ENCODE measurements around the gene KIF26A.

The KIF26A gene

DNA sequence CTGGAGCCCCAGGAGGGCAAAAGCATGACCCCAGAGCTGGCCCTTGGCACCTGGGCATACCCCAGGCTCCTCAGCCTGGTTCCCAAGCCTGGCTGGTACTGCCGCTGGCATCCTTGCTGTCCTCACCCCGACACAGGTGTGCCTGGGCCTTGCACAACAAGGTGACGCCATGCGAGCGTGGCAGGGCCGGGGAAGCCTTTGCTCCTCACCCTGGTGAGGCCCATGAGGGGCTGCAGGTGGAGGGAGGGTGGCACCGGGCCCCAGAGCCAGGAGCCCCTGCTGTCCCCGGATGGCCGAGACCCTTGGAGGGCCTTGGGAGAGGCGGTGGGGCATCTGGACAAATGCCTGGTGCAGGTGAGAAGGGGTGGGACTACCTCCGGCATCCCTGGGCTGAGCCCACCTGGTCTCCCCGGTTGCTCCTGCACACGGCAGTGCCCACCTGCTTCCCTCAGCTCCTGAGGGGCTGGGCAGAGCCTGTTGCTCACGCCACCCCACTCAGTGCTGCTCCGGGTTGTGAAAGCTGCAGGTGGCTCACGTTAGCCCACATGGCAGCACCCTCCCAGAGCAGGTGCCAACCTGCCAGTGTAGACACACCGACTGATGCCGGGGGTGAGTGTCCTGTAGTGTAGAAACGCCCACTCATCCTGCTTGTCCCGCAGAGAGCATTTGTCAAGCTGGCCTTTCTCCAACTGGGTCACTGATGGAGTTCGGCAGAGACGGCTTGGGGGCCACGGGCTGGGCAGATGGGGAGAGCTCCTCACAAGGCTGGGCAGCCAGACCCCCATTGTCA is 24.6 kb upstream of the KIF26A start:
- DNase-seq, result no peak

DNA sequence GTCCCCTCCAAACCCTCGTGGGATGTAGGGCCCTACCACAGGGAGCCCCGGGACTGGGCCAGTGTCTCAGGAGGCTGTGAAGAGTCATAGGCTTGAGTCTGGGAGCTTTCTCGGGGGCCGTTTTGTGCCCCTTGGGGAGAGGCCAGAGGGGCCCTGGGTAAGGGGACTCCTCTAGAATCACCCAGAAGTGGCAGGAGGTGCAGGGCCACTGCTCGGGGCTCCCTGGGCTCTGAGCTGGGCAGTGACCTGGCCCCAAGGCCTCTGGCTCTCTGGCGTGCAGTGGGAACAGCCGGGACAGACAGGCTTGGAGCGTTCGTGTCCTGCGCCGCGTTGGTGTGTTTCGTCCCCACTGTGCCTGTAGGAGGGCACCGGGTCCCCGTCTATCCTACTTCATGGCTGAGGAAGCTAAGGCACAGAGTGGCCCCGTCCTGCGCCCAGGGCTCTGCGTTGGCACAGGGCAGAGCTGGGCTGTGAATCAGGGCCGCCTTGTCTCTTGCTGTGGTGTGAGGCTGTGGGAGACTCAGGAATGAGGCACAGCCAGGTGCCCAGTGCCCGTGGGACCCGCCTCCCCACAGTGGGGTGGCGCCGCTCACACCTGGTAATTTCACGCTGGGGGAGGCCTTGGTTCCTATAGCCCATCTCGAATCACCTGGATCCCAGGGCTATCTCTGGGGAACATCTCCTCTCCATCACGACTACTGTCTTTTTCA is 23.8 kb upstream of the KIF26A start:
- no peak for DNase-seq

DNA sequence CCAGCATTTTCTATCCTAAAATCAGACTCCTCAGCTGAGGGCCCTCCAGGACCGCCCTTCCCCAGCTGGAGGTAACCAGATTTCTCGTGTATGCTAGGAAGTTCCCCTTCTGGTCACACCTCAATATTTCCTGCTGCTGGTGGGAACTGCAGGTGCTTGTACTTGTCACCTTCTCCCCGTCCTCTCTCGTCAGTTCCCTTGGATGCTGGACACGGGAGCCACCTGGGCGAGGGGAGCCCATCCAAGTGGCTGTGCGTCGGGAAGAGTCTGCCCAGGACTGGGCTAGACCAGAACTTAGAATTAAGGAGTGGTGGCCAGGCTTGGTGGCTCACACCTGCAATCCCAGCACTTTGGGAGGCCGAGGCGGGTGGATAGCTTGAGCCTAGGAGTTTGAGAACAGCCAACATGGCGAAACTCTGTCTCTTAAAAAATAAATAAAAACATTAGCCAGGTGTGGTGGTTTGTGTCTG is 23.2 kb upstream of the KIF26A start:
- no peak for DNase-seq

DNA sequence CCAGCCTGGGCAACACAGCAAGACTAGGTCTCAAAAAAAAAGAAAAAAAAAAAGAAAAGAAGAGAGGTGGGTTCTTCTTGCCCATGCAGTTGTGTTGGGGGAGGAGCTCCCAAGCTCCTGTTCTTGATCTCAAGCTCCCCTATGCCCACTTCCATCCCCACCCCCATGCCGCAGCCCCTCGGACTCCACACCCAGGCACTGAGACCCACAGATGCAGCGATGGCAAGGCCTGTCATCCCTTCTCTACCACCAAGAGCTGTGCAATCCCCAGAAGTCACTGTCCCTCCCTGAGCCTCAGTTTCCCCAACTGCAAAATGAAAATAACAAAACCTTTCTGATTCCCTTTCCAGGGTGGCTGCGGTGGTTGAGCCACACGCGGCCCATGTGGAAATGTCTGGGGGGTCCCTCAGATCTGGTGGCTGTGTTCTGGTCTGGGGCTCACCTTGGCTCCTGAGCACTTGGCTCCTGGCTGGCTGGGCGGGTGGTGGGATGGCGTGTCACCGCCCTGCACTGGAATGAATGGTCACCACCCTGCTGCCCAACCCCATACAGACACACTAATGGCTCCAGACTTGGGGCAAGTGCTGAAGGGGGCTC is 22.6 kb upstream of the KIF26A start:
- no peak for DNase-seq

DNA sequence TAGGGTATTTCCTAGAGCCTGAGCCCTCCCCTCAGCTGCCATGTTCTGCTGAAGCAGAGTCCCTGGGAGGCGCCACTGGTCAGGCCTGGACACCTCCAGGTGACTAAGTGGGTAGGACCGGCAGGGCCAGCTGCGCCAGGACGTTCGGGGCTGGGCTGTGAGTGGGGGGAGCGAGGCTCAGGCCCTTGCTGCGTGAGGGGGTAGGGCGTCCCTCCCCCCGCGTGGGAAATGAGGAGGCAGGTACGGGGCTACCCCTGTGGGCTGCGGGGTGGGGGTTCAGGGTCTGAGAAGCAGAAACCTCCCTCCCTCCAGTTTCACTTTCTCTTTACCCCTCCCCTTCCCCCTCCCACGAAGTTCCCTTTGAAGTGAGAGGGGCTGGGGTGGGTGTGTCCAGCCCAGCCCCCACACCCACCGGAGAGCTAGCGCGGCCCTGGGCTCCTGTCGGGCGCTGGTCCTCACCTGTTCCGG is 22.1 kb upstream of the KIF26A start:
- no peak for DNase-seq

DNA sequence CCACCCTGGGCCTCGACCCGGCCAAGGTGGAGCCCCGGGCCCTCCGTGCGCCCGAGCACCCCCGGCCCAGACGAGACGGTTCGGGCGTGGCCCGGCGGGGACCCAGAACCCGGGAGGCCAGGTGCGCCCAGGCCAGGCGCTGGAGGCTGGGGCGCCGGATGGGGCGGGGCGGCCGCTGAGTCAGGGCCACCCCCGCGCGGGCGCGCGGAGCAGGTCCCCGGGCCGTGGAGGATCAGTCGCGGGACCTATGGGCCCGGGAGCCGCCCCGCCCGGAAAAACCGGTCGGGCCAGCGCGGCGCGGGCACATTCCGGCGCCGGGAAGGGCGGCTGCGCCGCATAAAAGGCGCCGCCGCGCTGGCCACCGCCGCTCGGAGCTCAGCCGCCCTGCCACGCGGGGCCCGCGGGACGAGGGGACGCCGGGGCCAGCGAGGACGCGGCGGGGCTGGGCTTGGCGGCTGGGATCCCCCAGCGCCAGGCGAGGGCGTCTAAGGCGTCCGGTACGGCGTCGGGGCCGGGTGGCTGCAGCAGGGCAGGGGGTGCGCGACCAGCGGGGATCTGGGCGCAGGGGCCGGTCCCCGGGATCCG is 21.5 kb upstream of the KIF26A start:
- no peak for DNase-seq

DNA sequence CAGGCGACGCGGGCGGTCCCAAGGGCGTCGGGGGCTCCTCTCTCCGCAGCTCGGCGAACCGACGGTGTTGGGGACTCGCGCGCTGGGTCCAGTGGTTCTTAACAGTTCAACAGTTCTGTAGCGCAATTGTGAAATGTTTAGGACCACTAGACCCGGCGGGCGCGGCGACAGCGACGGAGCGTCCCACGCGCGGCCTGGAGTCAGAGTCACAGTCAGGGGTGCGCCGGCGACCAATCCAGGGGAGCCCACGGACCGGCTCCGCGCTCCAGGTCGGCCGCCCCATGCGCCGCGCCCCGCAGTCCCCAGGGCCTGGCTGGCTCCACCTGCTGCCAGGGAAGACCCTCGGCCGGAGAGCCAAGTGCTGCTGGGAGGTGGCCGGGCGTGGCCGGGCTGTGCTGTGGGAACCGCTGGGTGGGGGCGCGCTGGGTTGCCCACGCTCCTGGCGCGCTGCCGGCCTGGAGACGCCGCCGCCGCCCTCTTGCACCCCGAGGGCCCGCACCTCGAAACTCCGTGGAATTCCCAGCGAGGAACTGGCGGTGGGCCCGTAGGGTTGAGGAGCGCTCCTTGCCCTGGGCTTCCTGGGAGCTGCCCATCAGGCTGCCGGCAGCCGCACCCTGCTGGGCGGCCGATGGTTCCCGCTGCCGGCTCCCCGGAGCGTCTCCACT is 20.9 kb upstream of the KIF26A start:
- DNase-seq, result no peak

DNA sequence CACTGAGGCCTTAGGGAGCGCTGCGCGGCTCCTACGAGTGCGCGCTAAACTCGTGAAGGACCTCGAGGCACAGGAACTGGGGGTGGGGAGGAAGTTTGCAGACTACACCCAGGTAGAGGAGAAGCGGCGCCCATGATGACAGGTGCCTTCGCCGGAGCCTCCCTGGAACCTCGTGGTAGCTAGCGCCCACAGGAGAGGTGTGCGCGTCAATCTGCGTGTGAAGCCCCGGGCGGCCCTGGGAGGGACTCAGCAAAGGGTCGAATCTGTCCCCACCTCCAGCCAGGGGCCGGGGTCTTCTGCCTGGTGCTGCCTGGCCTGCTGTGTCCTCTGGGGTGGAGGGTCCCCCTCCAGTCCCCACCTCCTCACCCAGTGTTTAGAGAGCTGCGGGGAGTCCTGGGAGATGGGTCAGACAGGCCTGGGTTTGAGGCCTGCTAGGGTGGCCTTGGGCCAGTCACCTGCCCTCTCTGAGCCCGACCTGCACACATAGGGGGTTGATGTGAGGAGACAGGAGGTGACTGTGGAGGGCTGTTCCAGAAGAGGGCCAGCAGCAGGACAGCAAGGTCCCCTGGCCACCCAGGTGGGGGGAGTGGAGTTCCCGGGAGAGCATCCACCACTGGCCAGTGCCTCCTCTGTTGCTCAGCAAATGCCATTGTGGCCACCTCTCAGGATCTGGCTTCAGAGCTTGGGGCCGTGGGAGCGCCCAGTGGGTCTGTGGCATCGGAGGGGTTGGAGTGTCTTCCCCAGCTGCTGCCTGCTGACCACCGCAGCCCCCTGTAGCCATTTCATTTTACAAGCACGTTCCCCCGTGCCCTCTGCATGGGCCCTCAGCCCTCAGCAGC is 20.2 kb upstream of the KIF26A start:
- DNase-seq, result no peak

DNA sequence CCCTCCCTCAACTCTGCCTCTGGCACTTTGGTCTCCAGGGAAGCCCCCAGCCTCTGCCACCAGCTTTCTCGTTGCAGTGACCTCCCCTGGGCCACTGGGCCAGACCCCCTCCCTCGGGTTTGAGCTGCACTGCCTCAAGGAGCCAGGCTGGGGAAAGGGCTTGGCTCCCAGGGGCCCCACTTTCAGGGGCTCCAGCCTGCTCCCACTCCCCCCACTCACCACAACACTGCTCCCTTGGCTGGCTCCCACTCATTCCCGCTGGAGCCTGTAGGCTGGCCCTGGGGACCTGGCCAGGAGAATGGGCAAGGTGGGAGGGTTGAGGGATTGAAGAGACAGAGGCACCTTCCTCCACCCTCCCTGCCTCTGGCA is 19.3 kb upstream of the KIF26A start:
- no peak for DNase-seq

DNA sequence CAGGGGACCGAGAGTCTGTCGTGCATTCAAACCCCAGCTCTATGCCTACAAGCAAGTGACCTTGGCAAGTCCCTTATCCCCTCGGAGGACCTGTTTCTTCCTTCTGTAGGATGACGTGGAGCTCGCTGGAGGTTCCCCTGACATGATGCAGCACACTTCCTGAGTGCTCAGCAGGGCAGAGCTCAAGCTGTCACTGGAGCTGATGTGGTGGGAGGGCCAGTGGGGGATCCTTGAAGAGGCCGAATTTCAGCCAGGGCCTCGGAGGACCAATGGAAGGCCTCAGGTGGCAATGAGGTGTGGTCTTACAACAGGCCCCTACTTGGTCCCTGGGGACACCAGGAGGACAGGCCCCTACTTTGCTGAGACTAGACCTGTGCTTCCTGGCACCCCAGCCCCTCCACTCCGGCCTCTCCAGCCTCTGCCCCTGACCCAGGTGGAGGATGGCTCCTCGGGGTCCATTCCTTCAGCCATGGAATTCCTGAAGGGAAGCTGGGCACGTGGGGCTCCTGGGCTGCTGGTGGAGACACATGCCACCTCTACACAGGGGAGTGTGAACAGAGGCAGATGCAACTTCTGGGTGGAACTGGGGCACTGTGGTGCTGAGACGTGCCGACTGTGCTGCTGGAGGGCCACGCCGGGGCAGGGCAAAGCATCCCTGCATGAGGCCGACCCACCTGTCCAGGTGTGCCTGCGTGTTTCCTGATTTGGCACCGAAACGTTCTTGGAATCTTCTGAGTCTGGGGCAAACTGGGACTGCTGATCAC is 18.7 kb upstream of the KIF26A start:
- DNase-seq, result no peak

DNA sequence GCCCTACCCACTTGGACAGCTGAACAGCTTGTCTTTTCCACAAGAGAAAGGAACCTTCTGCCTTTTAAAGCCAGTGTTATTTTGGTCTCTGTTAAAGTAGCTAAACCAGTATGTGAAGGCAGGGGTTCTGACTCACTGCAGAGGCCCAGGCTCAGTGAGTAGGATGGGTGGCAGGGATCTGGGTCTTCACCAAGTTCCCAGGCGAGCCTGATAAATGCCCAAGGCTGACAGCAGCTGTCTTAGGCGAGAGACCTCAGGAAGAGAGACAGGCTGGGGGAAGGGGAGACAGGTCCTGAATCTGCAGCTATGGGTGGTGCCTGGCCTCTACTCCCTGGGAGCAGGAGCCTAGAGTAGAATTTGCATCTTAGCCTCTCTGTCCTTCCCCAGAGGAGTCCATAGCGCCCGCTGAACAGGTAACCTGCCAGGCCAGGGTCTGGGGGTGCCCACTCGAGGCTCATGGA is 18.1 kb upstream of the KIF26A start:
- no peak for DNase-seq

DNA sequence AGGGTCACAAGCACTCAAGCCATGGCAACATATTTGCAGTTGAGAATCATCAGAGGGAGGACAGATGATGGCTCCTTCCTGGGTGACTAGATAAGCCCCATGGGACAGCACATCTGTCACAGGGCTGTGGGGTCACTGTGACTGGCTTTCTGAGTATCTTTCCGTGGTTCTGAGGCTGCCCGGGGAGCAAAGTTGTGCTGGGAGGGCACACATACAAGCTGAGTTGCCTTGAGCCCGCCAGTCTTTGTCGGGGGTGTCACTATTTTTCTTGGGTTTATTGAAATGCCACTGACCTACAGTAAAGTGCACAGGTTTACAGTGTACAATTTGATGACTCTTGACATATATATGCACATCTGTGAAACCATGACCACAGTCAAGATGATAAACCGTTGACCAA is 17.2 kb upstream of the KIF26A start:
- no peak for DNase-seq

DNA sequence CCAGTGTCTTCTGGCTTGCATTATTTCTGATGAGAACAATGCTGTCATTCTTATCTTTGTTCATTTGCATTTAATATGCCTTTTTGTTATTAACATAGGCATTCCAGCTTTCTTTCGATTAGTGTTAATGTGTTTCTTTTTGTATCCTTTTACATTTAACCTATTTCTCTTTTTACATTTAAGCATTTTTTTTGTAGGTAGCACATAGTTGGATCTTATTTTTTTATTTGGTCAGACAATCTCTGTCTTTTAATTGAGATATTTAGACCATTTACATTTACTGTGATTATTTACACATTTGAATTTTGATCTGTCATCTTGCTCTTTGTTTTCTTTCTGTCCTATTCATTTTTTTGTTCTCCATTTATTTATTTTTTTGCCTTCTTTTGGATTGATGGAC is 14.5 kb upstream of the KIF26A start:
- DNase-seq, result no peak

DNA sequence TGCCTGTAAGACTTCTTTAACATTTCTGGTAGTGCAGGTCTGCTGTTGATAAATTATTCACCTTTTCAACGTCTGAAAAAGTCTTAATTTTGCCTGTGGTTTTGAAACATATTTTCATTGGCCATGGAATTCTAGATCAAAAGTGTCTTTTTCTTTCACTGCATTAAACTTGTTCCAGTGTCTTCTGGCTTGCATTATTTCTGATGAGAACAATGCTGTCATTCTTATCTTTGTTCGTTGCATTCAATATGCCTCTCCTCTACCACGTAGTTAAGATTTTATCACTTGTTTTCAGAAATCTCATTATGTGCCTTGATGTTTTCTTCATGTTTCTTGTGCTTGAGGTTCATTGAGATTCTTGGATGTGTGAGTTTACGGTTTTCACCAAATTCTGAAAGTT is 13.4 kb upstream of the KIF26A start:
- no peak for DNase-seq

DNA sequence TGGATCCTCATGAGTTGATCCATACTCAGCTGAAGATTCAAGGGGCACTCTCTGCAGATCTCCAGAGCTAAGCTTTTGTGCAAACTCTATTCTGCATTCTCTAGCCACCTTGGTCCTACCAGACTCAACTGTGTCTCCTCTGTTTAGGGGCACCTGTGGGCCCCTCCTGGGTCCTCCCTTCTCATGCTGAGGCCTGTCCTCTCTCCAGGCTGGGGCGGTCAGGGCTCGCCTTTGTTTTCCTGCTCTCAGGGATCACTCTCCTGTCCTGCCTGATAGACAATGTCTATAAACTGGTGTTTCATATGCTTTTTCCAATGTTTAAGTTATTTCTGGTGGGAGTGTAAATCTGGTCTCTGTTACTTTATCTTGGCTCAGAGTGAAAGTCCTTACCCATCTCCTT is 11.6 kb upstream of the KIF26A start:
- DNase-seq, result no peak

DNA sequence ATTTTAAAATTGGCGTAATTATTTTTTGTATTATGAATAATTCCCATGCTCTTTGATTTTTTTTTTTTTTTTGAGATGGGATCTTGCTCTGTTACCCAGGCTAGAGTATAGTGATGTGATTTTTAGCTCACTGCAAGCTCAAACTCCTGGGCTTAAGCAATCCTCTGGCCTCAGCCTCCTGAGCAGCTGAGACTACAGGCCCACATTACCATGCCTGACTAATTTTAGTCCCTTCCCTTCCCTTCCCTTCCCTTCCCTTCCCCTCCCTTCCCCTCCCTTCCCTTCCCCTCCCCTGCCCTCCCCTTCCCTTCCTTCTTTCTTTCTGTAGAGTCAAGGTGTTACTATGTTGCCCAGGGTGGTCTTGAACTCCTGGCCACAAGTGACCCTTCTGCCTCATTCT is 9.4 kb upstream of the KIF26A start:
- DNase-seq, result no peak

DNA sequence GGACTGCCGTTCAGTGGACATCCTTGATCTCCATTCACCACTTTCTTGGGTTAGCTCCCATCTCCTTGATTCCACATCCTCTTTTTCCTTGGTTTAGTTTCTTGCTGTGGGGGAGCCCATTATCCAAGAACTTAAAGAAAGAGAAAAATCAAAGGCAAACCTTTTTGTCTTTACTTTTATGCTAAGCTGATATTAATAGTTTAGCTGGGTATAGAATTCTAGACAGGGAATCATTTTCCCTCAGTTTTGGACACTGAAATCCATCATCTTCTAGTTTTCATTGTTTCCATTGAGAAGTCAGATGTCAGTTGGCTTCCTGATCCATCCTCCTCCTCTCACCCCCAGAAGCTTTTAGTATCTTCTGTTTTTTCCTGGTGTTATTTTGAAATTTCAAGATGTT is 8.8 kb upstream of the KIF26A start:
- DNase-seq, result no peak

DNA sequence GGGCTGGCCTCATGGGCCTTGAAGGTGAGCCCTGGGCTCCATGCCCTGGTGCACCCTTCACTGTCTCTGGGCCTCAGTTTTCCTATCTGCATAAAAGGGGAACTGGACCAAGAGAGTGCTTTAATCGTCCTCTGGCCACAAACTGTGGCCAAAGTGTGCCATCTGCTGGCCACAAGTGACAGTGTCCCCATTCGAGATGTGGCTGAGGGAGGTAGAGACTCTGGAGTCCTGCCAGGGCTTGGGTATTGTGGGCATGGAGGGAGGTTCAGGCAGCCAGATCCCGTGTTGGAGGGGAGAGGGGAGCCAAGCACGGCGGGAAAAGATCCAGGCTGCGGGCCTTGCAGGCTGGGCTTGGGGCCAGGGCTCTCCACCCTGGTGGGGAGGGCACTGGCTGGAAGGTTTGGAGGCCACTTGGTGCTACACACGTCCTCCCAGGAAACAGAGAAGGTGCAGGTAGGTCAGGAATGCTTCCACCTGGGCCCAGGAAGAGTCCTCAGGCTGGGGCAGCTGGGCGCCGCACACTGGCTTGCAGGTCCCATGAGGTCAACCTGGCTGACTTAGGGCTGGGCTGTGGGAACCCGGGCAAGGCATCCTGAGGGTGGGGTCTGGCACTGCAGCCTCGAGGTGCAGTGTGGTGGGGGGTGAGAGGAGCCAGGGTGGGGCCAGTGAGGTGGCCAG is 7.3 kb upstream of the KIF26A start:
- DNase-seq, result no peak

DNA sequence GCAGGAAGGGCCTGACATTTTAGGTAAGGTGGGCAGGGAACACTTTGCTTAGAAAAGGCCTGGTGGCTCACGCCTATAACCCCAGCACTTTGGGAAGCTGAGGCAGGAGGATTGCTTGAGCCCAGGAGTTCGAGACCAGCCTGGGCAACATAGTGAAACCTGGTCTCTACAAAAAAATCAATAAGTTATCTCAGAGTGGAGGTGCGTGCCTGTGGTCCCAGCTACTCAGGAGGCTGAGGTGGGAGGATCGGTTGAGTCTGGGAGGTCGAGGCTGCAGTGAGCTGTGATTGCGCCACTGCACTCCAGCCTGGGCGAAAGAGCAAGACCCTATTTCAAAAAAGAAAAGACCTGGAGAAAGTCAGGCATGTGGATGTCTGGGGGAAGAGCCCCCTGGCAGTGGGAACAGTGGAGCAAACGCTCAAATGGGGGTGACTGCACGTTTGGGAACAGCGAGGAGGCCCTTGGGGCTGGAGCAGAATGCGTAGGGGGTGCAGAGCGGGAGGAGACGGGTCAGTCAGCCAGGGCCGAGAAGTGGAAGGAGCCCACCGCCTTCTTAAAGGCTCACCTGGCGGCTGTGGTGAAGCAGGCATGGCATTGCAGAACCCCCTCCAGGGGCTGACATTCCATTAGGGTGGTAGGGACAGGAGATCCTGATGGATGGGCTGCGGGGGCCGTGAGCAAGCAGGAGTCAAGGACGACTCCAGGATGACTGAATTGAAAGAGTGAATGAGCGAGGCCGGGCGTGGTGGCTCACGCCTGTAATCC is 6.2 kb upstream of the KIF26A start:
- no peak for DNase-seq

DNA sequence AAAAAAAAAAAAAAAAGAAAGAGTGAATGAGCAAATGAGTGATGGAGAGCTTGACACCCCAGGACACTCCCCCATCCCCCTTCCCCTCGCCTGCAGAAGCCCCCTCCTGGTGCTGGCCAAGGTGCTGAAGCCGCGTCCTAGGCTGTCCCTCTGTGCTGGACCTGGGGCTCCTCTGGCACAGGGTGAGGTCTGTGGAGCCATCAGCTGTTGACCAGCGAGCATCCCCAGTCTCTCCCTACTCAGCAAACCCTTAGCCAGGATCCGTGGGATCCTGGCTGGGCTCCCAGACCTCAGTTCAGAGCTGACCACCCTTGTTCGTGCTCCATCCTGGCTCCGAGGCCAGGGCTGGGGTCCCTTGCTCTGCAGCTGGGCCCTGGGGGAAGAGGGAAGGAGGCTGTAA is 5.4 kb upstream of the KIF26A start:
- no peak for DNase-seq

Data from 8988T (cell line).